Measurements from ENCODE around the gene DAB2.

Gene DAB2

DNA sequence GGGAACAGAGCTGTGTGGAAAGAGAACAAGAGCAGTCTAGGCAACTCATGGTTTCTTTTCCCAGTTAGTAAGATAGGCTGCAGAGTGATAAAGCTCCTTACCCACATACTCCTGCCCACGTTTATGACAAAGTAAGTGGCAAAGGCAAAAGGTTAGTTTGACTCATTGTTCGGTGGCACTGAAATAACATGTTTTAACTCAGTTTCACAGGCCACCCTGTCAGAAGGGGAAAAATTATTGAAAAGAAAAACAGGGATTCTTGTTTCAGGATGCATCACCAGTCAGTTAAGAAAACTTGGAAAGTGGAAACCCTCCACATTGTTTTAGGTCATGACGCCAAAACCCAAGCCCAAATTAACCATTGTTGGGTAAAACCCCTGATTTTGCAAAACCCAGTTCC, 22.3 kb upstream of the DAB2 start:
- no peak for DNase-seq

DNA sequence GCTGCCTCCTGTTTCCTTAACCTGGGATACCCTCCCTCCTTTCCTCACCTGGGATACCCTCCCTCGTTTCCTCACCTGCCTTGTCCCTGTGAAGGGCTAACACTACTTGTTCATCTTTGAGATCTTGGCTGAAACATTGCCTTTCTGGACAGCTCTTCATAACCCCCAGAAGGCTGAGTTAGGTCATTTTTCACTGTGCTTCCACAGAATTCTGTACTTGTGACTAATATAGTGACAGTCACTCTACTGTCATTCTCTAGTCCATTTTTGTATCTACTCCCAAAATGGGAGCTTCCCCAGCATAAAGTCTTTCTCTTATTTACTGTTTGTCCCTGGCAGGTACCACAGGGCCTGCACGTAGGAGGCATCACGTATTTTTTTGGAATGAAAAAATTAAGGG, 21.5 kb upstream of the DAB2 start:
- DNase-seq = no peak

DNA sequence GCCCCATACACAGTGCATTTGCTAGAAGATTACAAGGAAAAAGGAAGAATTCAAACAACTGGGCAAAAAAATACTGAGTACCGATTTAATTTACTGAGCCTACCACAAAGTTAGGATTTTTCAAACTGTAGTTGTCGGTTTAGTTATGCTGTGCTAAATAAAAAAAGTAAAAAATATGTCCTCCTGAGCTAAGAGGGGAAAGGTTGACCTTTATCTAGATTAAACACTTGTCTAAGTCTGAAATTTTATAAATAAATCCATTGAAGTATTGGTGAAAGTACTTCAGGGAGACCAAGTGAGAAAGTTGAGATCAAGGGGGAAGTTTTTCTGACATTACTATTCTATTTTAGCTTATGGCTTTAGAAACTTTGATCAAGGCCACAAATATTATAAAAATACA, 19.1 kb upstream of the DAB2 start:
- DNase-seq = no peak

DNA sequence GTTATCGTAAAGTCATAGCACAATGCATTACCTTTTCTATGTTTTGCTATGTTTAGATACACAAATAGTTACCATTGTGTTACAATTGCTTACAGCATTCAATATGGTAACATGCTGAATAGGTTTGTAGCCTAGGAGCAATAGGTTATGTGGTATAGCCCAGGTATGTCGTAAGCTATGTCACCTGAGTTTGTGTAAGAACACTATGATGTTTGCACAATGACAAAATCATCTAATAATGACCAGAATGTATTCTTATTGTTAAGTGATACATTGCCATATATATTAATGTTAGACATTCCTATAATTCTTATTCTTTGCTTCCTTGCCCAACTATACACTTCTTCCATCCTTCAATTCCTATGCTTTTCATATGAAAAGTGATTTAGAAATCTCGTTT, 18.2 kb upstream of the DAB2 start:
- DNase-seq = no peak

DNA sequence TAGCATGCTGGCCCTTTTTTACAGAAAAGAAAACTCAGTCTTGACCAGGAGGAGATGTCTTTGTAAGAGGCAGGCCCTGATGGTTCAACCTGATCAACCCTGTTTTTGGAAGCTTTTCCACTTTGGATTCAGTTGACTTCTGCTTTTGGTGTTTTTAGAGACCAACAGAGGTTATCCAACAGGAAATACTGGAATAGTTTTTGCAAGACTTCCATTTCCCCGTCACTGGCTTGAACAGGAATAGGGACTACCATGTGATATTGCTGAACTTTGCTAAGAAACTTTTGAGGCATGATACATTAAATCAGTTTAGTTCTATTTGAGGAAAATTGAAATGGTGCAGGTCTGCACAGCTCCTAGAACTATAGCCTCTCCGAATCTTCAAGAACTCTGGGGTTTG, 17.1 kb upstream of the DAB2 start:
- DNase-seq = no peak

DNA sequence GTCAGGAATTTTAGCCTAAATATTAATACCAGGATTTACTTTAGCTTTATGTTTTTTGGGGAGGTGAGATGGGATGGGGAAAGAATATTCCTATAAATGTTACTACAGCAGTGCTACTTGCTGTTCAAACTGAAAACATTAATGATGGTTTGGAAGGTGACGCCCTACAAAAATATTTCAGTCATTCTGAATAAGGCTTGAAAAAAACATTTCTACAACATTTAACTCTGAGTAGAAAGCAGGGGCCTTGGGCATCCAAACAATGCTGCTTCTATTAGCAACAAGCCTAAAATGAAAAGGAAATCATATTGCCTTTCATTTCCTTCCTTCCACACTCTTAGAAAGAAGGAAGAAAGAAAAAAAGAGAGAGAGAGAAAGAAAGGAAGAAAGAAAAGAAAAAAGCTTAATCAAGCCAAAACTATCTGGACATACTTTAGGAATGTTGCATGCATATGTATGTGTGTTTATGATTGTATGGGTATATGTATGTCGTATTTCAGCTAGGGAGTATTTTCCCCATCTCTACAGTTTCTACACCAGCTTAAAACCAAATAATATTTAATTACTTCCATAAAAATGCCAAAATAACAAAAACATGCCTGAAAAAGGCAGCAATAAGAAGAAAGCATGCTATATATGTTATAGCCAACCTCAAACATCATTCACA, 16.3 kb upstream of the DAB2 start:
- no peak for DNase-seq

- DNase-seq = no peak
Measured at GRCh38 chr5:39440192-39440957, 15.6 kb upstream of the DAB2 start.

- no peak for DNase-seq
Measured at GRCh38 chr5:39439582-39440162, 14.9 kb upstream of the DAB2 start.

DNA sequence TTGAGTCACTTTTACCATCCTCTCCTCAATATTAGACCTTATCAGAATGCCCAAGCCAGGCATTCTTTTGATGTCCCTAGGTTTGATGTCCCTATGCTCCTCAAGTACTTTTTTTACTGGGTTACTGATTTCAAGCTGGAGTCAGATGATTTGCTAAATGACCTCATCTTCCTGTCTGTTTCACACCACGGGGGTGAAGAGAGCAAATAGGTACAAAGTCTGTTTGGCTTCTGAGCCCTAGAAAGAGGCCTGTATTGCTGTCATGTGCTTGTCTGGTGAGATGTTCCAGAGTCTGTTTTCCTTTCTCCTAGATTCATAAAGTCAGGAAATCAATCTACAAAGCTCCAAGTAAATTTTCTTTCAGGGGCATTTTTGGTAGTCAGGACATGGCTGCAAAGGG, 12.7 kb upstream of the DAB2 start:
- DNase-seq = no peak

GRCh38 chr5:39433848-39434247, 9.1 kb upstream of the DAB2 start:
- no peak for DNase-seq

GRCh38 chr5:39432696-39433530, 8.1 kb upstream of the DAB2 start:
- DNase-seq = no peak

DNA sequence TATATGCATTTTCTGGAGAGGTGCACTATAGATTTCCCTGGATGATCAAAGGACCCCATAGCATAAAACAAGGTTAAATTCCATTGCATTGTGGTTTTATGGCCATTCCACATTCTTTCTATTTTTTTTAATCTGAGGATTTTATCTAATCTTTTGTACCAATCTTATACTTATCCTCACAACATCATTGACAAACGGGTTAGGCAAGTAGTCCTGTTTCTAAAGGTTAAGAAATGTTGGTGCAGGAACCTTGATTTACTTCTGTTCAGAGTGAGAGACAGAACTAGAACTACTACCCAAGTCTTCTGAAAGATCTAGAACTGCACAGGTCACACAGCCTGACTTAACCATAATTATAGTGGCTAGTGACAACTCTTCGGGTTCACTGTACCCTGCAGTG, 5.7 kb upstream of the DAB2 start:
- no peak for DNase-seq

- no peak for DNase-seq
Measured at GRCh38 chr5:39428640-39429039, 3.9 kb upstream of the DAB2 start.

DNA sequence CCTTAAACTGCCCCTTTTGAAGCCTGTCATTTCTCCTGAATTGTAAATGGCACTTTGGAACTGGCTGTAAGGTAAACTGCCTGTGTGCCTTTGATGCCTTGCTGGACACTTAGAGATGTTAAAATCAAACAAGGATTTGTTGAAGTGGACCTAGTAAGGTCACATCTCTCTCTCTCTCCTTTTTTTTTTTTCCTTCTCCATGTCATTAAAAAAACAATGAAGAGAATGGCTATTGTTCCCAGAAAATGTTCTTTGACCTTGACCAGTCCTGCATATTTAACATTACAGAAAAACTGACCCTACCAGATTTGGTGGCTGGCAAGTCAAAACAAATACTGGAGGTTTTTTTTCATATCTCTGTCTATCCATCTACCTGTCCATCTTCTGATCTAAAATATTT, 2.9 kb upstream of the DAB2 start:
- no peak for DNase-seq

DNA sequence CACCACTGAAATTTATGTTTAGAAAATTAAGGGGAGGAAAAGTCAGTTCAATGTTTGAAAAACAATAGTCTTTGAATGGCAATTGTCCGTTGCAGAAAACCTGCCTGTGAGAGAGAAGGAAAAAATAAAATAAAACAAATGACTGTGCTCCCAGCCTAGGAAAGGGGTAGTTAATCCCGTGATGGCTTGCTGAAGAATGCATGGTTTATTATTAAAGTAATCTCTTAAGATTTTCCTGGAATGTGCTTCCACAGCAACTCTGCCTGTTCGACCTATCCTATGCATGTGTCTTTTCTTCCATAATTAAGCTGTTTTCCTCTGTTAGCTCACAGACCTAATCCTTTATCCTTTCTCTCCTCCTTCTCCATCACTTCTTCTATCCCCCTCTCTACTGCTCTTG, 2.4 kb upstream of the DAB2 start:
- DNase-seq = no peak

GRCh38 chr5:39426746-39427105, 1.9 kb upstream of the DAB2 start:
- DNase-seq = no peak

DNA sequence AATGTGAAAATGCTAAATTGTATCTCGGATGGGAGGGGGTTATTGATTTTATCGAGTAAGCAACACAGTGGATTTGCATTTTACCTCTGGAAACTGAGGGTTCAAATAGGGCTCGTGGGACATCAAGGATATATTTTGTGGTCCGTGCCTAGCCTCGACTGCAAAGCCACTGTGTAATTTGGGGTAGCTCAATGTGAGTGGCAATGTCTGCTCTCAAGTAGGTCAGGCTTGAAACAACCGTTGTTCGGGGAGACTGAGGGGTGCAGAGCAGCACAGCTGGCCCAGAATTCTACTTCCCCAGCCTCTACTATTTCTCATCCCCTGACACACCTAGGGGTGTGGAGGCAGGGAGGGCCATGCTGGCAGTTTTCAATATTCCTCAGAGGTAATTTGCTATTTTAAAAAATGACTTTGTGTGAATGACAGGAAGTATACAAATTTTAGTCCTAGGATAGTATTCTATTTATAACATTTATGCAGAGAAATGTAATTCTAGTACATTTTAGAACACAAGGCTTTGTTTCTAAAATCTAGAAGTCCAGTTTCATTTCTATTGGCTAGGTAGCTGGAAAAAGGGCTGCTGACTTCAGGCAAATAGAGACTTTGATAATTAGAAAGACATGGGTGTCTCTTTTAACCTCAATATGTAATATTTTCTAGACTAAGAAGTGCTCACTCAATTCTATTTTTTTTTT, 1.4 kb upstream of the DAB2 start:
- DNase-seq = no peak

GRCh38 chr5:39423331-39423751, 1.4 kb downstream of the DAB2 start:
- DNase-seq = no peak

- DNase-seq = no peak
Measured at GRCh38 chr5:39422728-39423285, 2.0 kb downstream of the DAB2 start.

DNA sequence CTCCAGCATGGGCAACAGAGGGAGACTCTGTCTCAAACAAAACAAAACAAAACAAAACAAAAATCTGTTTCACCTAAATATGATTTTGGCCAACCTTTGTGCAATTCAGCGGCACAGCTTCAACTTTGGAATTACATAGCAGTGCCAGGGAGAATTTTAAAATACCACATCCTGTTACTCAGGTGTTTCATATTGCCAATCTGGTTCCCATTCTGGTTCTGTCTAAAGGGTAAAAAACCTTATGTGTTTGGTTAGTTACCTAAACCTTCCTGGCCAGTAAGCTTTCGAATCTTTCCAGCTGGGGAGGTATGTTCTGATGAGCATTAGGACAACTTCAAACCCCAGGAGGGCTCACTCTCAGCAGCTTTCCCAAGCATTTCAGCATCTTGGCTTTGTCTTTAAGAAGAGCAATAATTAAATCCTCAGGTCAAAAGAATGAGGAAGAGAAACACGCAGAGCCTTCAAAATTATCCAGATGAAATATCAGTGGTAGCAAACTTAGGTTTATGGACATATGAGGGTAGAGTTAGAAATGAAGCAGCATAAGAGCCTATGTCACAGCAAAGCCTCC, 2.7 kb downstream of the DAB2 start:
- no peak for DNase-seq

GRCh38 chr5:39420482-39421145, 4.2 kb downstream of the DAB2 start:
- no peak for DNase-seq

DNA sequence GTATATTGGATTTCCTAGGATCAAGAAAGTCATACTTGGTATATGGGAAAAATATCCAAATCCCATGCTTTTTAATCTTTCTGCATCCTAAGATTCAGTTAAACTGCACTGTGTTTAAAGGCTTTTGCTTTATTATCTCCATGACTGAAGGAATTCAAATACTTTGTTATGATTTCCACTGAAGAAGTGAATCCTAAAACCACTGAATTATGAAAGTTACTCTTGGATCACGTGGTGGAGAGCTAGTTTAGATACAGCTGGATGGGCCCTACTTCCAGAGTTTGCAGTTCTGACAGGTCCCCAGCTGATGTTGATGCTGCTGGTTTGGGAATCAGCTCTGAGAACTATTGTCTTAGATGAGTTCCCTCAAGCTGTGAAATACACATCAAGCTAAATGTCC, 5.0 kb downstream of the DAB2 start:
- no peak for DNase-seq
